HuH-7.5 (cell line): Measurements from ENCODE around the gene CSTPP1.
"Not testable (repeated sequence)": the region's sequence is repeated elsewhere in the genome, so short reads cannot be mapped to it uniquely, and the experiment has no call there.

Experiments
- DNase-seq: peaks from one replicate; pipeline ENCODE4 v3.0.0; 2011; ENCODE audit warnings: low spot score

The CSTPP1 gene

GRCh38 chr11:46912526-46913150 is 23.9 kb upstream of the CSTPP1 start:
- no peak for DNase-seq

DNA sequence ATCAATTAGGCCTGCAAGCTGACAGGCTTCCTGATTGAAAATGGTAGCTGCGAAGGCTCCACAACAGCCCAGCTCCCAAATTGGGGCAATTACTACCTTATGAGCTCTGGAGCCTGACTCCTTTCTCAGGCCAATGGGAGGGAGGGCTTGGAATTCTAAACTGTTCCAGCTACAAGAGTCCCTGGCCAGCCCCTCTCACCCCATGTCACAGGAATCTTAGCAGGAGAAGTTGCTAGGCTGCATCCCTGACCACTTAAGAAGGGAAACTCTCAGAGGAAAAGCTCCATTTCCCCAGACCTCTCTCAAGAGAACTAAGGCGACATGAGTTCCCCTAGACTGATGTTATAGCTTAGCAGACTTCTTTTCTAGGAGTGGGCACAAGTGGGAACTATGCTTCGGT is 23.1 kb upstream of the CSTPP1 start:
- DNase-seq = no peak

GRCh38 chr11:46914363-46914762 is 22.2 kb upstream of the CSTPP1 start:
- no peak for DNase-seq

- no peak for DNase-seq
Measured at GRCh38 chr11:46914910-46915309, 21.7 kb upstream of the CSTPP1 start.

GRCh38 chr11:46916286-46917108 is 20.1 kb upstream of the CSTPP1 start:
- peak; percentile 93 for DNase-seq

DNA sequence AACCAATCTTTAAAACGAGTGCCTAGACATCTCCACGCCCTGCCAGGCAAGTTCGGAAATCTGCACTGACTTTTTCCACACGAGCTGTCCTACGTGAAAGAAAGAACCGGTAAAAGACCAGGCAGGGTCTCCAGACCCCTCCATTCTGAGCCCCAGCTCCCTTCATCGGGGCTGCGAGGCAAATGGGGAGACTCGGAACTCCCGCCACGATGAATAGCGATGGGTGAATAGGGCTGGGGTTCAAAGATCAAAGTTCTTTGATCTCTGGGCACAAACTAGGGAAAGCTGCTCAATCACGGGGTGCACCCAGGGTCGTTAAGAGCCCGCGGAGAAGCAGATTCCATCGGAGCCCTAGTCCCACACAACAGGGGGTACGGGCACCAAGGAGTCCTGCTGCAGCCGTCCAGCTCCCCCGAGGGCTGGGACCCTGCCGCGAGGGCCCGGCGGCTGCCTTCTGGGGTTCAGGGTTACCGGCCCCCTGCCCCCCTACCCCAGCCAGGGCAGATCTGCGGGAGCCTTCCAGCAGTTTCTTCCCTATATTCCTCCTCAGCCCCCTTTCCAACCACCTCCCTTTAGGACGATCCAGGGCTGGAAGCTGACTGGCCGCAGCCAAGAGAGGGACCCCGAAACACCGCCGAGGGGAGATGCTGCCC is 19.3 kb upstream of the CSTPP1 start:
- peak; percentile 47 for DNase-seq

GRCh38 chr11:46917762-46918082 is 18.8 kb upstream of the CSTPP1 start:
- no peak for DNase-seq

DNA sequence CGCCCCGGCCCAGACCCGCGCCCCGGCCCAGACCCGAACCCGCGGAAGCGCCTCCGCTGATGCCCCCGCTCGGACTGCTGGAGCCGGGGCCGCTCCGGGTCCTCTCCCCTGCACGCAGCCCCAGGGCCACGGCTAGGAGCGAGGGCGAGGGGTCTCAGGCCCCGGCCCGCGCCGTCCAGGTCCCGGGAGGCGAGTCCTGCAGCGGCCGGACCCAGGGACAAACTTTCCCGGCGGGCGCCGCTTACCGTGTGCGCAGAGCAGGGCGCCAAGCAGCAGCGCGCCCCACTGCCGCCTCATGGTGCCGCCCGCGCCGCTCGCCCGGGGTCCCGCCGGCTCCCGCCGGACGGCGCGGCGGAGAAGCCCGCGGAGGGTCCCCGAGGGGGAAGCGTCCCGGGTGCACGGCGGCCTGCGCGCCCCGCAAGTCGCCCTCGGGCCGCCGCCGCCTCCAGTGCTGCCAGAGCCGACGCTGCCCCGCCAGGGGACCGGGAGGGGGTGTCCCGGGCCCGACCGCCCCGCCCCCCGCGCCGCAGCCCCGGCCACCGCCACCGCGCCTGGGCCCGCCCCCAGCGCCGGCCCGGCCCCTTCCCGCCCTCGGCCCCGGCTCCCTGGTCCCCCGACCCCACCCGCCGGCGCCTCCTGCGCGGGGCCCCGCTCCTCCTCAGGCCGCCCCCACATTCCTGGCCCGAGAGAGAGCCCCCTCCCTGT is 18.3 kb upstream of the CSTPP1 start, which contains the start of gene LRP4:
Gene LRP4, minus strand, starts transcription at position 468 of the 705 bp plus-strand sequence. Its CDS starts 171 bp downstream, at position 297.
- peak; percentile 68 for DNase-seq

- DNase-seq = no peak
Measured at GRCh38 chr11:46918788-46919513, 17.6 kb upstream of the CSTPP1 start.

GRCh38 chr11:46920755-46921154 is 15.8 kb upstream of the CSTPP1 start:
- DNase-seq = no peak

DNA sequence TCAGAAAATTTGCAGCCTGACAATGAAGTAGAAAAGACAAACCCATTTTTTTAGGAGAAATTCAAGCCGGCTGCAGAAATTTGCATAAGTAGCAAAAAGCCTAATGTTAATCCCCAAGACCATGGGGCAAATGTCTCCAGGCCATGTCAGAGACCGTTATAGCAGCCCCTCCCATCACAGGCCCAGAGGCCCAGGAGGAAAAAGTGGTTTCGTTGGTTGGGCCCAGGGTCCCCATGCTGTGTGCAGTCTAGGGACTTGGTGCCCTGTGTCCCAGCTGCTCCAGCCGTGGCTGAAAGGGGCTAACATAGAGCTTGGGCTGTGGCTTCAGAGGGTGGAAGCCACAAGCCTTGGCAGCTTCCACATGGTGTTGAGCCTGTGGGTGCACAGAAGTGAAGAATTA is 8.6 kb upstream of the CSTPP1 start:
- DNase-seq = not testable (repeated sequence)

- not testable (repeated sequence) for DNase-seq
Measured at GRCh38 chr11:46928701-46929100, 7.9 kb upstream of the CSTPP1 start.

DNA sequence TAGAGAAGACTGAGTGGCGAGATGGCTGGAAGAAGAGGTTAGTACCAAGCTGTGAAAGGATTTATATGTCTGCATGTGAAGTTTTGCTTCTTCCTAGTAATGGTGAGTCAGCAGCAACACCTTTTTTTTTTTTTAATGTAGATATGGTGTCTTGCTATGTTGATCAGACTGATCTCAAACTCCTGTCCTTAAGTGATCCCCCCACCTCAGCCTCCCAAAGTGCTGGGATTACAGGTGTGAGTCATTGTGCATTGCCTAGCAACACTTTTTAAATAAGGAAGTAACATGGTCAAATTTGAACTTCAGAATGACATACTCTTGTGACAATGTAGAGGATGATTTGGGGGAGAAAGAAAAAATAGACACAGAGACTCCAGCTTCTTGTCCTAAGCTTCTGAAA is 6.5 kb upstream of the CSTPP1 start:
- DNase-seq = no peak

- no peak for DNase-seq
Measured at GRCh38 chr11:46942172-46942571, 5.6 kb downstream of the CSTPP1 start.

GRCh38 chr11:46944356-46945075 is 8.0 kb downstream of the CSTPP1 start:
- DNase-seq = no peak

DNA sequence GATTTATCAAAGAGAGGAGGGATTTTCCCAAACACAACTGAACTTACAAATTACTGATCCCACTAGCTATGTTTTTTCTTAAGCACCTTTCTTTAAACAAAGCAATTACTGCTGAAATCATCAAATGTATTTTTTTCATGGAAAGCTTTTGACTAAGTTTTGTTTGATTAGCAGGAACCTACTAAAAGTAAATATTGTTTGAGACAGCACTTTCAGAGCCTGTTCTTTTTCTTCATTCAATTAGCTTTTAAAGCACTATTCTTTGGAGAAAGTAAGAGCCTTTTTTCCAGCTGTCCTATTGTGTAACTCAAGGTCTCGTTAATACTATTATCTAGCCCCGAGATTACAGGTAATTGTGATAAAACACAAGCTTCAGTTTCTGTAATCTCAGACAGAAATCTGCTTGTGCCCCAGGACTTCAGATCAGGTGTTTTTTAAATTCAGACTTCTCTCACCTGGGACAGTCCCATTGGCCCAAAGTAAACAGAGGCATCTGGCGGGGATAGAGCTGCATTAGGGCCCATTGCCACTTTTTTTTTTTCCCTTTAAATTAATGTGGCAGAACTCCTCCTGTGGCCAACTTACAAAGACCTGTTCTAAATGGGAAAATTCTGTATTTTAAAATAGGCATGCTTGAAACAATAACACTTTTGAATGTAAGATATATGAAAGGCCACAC is 11.0 kb downstream of the CSTPP1 start:
- no peak for DNase-seq

DNA sequence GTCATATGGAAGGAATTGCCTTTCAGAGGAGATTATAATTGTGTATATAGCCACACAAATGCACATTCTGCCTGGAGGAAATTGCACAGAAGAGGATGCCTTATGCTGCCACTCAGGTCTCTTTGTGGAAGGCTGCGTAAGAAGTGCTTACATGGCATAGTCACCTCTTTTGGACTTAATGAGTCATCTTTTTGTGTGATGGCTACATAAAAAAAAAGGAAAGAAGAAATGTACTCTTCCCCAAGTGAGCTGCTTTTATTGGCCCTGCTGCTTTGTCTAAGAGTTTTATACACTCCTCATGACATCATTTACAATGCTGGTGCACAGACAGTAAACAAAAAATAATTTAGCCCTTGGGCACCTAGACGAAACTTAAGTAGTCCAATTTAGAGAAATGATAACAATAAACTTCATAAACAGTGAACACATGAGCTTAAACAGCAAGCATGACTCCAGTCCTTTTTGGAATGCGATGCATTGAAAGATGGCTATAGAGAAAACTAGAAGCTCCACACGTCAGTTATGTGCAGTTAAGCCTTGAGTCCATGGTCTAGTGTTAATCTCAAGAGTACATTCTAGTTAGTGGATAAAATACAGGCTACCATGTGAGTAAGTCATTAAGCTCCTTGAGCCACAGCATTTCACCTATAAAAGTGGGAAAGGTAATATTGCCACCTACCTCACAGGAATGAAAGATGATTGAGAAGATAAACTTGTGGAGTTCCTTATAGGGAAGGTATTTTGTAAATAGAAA is 12.0 kb downstream of the CSTPP1 start:
- DNase-seq = no peak

DNA sequence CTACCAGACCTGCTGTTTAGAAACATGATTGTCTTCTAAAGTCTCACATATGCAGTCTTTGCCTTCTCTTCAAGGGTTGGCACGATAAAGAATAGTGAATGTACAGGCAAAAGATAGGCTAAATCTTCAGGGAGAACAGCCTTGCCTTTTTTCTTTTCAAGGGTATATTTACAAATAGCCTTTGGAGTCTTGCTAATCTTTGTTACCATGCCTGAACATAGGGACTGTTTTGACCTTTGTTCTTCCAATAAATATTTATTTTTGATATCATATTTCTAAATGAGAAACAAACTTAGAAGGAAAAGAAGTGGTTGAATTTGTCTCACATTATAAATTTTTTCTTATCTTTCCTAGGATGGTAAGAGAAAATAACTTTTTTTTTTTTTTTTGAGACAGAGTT is 12.7 kb downstream of the CSTPP1 start:
- no peak for DNase-seq

DNA sequence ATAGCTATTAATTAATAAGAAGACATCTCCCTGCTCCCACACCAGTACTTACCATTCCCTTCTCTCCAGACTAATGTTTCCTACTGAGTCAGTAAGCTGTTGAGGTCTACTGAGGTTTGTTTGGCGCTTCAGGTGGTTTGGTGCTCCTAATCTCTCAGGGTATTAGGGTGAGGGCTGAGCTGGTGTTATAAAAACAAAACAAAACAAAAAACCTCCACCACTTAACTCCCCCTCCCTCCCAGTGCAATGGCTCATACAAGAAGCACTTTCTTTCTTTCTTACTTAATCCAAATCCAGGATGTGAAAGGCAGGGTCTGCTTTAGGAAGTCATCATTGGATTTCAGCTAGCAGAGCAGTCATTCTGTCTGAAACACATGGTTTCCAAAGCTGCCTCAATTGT is 15.3 kb downstream of the CSTPP1 start:
- no peak for DNase-seq

DNA sequence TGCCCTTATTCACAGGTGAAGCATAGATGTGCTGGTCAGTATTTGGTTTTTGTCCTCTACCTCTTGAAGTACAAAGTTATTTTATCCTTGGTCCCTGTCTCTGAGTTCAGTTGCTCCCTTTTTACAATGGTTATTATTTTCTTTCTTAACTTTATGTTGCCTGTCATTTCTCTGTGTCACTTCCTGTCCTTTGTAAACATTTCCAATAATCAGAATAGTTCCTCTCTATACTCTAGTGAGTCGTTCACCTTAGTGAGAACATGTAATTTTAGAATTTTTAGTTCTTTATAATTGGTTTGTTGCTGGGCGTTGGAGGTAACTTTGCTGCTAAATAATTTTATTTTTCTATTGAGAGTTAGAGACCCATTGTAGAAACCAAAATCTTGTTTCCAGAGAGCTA is 16.0 kb downstream of the CSTPP1 start:
- DNase-seq = no peak
